Urinary bladder (tissue), 4 donors: ENCODE data around the gene ABCG1. TPM values are rescaled to one million over a fixed set of nuclear protein-coding genes. Genes with fewer than 3 reads are reported as not detected.

Source experiments
- DNase-seq: peaks from one replicate; pipeline ENCODE4 v3.0.0-alpha.2; 2015; ENCODE audit errors: extremely low spot score
- H3K27ac ChIP-seq: one replicate; pipeline ENCODE4 v1.5.1; 2013; ENCODE audit warnings: low read depth, mild to moderate bottlenecking, moderate library complexity
- H3K36me3 ChIP-seq: one replicate; pipeline ENCODE4 v1.6.1; 2013; ENCODE audit warnings: mild to moderate bottlenecking, moderate library complexity; ENCODE audit not compliant: insufficient read depth
- H3K4me1 ChIP-seq: one replicate; pipeline ENCODE4 v1.6.1; 2013; ENCODE audit warnings: mild to moderate bottlenecking, moderate library complexity; ENCODE audit not compliant: insufficient read depth
- H3K4me3 ChIP-seq: one replicate; pipeline ENCODE4 v1.5.1; 2013; ENCODE audit warnings: low read depth, low read length
- WGBS: extraction: QIAGEN DNeasy Blood & Tissue Kit; methylation state at CpG from one replicate; pipeline ENCODE4 v1.1.7; 2013; 5-methylcytosine and 5-hydroxymethylcytosine counted together
- polyA plus RNA-seq: library from polyadenylated mRNA; stranded (reverse); fragments of 200-250 nt; gene quantifications from one replicate; pipeline ENCODE4 v1.2.3, GENCODE V29; 2013
- total RNA-seq: library from RNA; depleted of rRNA; stranded (reverse); fragments of >200 nt; gene quantifications from one replicate; pipeline ENCODE4 v1.2.3, GENCODE V29; 2014
- donor health status: healthy with polysubstance abuse.
- donor health status: healthy.

ABCG1 gene
- total and polyA plus RNA-seq, 2 donors: 12.7 to 16.3 TPM

DNA sequence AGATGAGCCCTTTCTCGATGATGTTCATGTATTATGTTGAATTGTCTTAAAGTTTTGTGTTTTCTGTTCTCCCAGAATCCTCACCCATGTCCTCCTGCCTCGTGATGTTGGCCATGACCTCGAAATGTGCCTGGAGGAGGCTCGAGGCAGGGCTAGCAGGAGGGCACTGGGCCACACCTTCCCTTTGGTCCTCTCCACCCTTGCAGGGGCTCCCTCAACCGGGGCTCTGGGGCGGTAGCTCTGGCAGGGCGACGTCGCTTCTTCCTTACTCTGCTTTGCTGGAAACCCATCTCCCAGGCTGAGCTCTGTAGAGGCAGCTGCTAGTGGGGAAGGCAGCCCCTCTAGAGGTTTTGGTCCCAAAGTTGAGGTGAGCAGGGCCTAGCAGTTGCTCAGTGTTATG, 82.0 kb downstream of the ABCG1 start:
- Histone ChIP-seq H3K4me3 (no peak overlapping the region), H3K27ac (no peak overlapping the region)
- WGBS: 83% methylated on average over 9 of the region's 9 CpGs

DNA sequence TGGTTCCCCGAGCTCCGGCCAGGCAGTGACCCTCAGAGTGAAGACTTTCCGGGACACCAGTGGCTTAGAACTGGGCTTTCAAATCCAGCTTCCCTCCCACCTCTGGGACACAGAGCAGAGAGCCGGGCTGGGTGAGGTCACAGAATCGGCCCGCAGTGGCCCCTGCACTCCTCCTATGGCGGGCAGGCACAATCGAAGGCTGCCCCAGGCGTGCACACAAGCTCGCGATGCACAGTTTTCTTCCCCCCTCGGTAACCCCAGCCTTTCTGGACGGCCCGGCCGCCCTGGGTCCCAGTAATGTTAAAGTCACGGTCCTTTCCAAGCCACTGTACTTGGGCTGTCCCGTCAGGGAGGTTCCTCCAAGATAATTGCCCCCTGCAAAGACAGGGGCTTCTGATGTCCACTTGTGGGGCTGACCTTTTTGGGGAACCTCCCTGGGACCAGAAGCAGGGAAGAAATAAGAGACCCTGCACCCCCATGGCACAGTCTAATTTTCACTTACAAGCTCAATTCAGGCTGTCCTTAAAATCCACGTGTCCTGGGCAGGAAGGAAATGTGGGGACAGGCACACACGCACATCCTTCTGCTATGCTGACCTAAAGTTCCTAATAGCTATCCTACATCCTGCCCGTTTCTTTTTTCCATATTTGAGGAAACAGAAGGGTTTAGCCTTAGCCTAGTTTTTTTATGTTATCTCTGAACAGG, 82.6 kb downstream of the ABCG1 start:
- H3K4me1 ChIP-seq: no peaks in the 10 kb centered on the region
- no peak overlapping the region for H3K27ac ChIP-seq
- no peak for DNase-seq
- WGBS: 75% methylated on average over 20 of the region's 20 CpGs
- H3K36me3 ChIP-seq: no peaks in the 10 kb centered on the region
- H3K4me3 ChIP-seq: no peak overlapping the region

More for the DNA sequence above, 82.0 kb downstream of the ABCG1 start:
- Histone ChIP-seq H3K4me1 (no peaks in the 10 kb centered on the region), H3K36me3 (no peaks in the 10 kb centered on the region)
- no peak for DNase-seq

DNA sequence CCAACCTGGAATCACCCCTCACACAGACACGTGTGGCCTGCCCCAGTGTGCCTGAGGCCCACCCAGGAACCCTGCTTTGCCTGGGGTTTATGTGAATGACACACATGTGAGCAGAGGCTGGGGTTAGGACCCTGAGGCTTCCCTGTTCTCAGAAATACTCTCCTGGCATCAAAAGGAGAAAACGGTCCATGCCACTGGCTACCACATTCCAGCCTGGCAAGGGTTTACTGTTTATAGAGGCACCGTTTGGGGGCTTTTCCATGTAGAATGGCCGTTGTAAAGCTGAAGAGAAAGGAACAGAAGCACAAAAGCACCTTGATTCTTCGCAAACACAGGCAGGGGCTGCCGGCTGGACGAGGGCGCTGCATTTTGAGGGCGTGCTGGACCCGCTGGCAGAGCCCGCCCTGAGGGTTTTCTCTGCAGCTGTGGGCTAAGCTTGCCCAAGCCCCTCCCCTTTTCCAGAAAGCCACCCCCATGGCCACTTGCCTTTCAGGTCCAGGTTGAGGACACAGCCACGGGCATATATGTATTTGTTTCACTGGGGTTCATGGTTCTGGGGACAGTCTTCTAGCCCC, 83.2 kb downstream of the ABCG1 start:
- H3K27ac ChIP-seq: no peak overlapping the region

DNA sequence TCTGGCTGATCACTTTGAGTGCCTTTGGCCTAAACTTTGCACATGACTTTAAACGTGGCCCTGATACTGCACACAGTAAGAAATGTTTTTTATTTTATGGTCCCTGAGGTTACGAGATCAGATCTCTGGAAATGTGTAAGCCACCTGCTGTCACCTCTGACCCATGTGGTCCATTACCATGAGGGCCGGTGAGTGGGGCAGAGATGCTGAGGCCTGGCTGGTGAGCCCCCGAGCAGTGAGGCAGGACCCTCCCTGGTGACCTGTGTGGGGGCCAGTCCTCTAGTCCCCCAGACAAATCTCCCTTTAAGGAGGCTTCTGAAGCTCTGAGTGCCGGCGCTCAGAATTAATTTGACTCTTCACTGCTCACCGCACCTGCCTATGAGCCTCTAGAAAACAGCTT, 83.9 kb downstream of the ABCG1 start:
- WGBS: 71% methylated on average over 7 of the region's 7 CpGs
- H3K27ac ChIP-seq: no peak overlapping the region
- no peak overlapping the region for H3K4me3 ChIP-seq

More for the DNA sequence above, 83.2 kb downstream of the ABCG1 start:
- H3K4me1 ChIP-seq: no peaks in the 10 kb centered on the region
- no peak for DNase-seq
- no peaks in the 10 kb centered on the region for H3K36me3 ChIP-seq
- 57% methylated on average over 12 of the region's 12 CpGs for WGBS
- no peak overlapping the region for H3K4me3 ChIP-seq

DNA sequence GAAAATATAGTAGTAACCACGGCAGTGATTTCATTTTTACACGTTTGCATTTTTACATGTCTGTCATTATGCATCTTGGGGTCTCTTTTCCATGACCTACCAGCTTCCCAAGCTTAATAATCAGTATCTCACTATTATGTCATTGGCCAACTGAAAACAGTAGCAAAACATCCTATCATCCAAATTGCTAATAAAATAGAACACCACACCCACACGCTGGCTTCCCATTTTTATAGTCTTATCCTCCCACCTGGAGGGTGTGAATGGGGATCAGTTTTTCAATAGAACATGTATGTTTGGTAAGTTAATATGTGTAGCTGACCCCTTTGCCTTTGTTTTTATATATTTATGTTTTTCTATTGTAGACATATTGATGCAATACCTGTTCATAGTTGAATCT, 84.5 kb downstream of the ABCG1 start:
- Histone ChIP-seq H3K4me1 (no peaks in the 10 kb centered on the region), H3K27ac (no peak overlapping the region), H3K4me3 (no peak overlapping the region), H3K36me3 (no peaks in the 10 kb centered on the region)
- DNase-seq: no peak
- 72% methylated on average over 3 of the region's 3 CpGs for WGBS

More for the DNA sequence above, 83.9 kb downstream of the ABCG1 start:
- Histone ChIP-seq H3K4me1 (no peaks in the 10 kb centered on the region), H3K36me3 (no peaks in the 10 kb centered on the region)
- no peak for DNase-seq

DNA sequence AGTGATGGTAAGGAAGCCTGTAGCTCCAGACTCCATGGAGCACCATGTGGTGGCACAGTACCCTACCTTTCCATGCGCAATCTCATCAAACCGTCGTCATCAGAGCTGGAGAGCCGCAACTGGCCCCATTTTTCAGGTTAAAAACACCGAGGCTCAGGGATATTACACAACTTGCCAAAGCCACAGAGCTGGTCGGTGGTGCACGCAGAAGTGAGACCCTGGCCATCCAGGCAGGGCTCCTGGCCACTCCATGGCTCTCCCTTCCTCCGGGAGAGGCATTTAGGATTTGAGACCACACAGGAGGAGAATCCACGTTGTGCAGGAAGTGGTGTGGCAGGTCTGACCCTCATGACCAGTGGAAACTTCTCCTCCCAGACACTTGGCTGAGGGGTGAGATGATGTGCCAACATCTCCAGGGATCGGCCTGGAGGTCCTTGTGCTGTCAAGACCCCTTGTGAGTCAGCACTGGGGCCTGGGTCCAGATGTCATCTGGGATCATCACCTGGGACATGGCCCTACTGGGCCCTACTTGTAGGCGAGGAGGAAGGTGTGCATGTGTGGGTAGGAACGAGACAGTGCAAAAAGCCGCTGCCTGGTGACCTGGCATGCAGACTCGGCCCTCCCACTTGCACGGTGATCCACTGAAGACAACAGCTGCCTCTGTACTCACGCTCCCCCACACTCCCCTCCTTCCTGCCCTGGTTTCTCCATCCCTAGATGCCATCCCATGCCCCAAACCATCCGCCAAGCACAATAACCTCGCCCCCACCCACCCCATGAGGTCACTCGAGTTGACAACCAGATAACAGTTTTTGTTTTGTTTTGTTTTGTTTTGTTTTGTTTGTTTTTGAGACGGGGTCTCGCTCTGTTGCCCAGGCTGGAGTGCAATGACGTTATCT, 85.9 kb downstream of the ABCG1 start:
- no peak for DNase-seq
- Histone ChIP-seq H3K4me1 (no peaks in the 10 kb centered on the region), H3K4me3 (no peak overlapping the region), H3K36me3 (no peaks in the 10 kb centered on the region), H3K27ac (no peak overlapping the region)
- WGBS: 81% methylated on average over 22 of the region's 22 CpGs

DNA sequence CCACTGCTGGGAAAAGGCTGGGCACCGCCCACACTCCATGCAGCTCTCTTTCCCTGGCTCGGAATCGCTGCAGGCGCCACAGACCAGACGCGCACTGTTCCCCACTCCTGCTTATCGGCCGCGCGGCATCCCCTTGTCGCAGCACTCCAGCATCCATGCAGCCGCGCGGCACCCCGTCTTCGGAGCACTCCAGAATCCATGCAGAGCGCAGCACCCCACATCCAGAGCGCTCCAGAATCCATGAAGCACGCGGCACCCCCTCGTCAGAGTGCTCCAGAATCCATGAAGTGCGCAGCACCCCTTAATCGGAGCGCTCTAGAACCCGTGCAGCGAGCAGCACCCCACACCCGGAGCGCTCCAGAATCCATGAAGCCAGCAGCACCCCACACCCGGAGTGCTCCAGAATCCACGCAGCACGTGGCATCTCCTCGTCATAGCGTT, 86.8 kb downstream of the ABCG1 start:
- Histone ChIP-seq H3K36me3 (no peaks in the 10 kb centered on the region), H3K4me3 (no peak overlapping the region), H3K4me1 (no peaks in the 10 kb centered on the region), H3K27ac (no peak overlapping the region)
- DNase-seq: no peak
- WGBS: 93% methylated on average over 33 of the region's 33 CpGs

DNA sequence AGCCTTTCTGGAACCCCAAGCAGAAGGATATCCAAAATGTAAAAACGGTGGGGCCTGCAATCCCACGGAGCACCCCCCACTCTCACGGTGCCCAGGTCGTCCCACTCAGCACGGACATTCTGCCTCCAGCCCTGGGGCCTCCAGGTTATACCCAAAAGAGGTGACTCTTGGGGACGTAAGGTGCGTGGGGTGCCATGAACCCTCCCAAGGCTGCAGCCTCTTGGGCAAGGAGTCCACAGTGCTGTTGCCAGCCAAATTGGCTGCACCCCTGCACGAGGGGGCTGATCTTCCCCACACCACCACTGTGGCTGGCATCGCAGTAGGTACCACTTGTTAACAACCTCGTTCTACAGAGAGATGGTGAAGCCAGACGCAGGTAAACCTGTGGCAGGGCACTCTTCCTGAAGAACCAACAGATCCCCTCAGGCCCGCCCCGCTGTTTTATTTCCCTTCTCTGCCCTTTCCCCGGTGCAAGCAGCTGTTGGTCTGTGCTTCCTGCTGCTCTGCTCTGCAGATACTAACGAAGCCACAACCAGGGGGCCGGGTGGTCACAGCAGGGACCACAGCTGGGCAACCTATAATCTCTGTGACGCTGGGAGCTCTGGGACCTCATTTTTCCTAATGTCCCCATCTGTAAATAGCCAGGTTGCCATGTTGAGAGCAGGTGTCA, 87.6 kb downstream of the ABCG1 start:
- 70% methylated on average over 17 of the region's 17 CpGs for WGBS
- H3K4me1 ChIP-seq: no peaks in the 10 kb centered on the region
- no peak overlapping the region for H3K27ac ChIP-seq
- no peak overlapping the region for H3K4me3 ChIP-seq
- no peak for DNase-seq
- H3K36me3 ChIP-seq: no peaks in the 10 kb centered on the region

DNA sequence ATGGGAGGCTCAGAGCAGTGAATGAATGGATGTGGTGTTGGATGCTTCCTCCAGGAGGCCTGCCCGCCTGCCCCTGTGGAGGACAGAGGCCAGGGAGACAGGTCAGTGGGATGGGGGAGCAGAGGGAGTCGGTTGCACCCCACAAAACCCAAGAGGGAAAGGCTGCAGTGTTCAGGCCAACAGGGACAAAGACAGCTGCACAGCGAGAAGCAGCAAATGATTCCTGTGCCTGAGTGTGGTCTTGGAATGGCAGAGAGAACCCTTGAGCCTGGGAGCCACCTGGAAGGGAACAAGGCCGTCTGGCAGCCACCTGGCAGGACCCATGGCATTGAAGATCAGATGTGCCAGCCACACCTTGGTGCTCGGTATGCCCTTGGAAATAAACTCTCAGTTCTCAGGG, 88.2 kb downstream of the ABCG1 start:
- Histone ChIP-seq H3K27ac (no peak overlapping the region), H3K4me3 (no peak overlapping the region), H3K36me3 (no peaks in the 10 kb centered on the region), H3K4me1 (no peaks in the 10 kb centered on the region)
- 76% methylated on average over 5 of the region's 5 CpGs for WGBS
- no peak for DNase-seq

DNA sequence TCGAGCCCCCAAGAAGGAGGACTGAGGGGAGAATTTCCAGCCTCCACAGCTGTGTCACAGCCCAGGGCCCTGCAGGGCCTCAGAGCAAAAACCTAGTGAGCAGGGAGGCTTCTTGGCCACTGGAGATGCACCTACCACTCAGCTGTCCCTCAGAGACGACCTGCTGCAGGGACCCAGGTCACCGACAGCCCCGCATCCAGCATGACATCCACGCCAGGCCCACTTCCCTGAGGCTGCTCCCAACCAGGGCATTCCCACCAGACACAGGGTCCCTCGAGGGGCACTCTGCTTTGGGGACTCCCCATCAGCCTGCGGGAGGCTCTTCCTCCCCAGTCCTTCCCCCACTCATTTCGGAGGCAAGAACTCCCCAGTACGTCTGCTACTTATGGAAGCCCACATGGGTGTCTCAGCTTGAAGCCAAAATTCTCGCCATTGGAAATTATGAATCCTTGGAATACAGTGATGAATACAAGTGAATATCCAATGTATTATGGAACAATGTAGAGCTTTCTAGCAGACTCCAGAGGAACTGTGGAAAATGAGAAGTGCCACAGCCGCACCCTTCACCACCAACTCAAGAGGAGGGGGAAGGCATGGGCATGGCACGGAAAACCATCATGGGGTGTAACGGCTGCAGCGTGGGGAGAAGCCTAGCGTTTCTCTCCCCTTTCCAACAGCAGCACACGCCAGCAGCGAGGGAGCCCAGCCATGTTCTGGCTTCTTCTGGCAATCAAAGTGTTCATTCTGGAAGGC, 89.4 kb downstream of the ABCG1 start:
- DNase-seq: no peak
- 81% methylated on average over 17 of the region's 17 CpGs for WGBS
- Histone ChIP-seq H3K4me3 (no peak overlapping the region), H3K27ac (no peak overlapping the region), H3K4me1 (no peaks in the 10 kb centered on the region), H3K36me3 (no peaks in the 10 kb centered on the region)

DNA sequence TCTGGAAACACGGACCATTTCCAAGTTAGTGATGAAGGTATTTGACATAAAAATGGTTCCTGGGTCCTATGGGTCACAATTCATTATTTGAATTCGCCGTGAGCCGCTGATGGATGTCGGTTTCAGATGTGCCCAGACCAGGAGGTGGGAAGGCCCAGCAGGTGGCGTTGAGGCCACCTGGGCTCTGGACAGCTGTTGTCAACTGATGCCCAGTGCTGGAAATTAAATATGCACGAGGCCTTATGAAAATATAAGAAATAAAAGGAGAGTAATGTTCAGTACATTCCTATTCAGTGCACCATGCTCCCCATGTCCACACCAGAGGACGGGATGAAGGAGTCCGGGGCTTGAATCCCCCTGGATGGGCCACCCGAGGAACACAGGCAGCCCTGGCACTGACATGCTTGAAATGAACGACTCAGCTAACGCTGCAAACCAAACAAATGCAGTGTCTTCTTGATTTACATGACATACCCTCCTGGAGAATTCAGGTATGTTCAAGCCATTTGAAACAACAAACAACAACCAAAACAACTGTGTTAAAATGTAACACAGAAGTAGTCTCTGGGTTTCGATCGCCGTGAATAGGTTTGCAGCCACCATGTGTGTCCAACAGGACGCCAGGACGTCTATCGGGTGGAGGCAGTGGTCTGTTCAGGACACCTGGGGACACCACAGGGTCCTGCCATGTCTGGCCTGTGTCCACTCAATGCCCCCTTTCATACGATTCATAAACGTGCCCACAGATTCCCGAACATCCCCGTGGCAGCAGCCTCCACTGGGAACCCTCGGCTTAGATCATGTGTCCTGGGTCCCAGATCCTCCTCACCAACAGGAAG, 90.2 kb downstream of the ABCG1 start:
- Histone ChIP-seq H3K4me3 (no peak overlapping the region), H3K27ac (no peak overlapping the region)
- no peak for DNase-seq

DNA sequence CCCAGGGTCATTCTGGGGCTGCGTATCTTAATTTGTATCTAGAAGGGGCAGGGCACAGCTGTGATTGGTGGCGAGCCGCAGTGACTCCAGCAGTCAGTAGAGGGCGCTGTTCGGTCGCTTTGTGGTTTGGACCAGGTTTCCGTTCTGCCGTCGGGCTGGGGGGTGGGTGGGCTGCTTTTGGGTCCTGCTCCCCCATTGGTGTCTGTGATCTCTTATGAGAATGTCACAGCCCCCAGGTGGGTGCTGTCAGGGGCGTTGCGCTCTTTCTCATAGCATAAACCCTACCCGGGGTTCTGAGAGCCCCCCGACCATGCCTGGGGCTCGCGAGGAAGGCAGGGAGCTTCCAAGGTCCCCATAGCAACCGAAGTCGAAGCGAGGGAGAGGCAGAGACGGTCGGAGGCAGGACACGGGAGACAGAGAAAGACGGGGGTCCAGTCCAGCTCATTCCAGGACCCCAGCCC, 90.8 kb downstream of the ABCG1 start:
- Histone ChIP-seq H3K4me1 (no peaks in the 10 kb centered on the region), H3K27ac (no peak overlapping the region), H3K4me3 (no peak overlapping the region), H3K36me3 (no peaks in the 10 kb centered on the region)
- DNase-seq: no peak
- 10% methylated on average over 22 of the region's 22 CpGs for WGBS

More for the DNA sequence above, 90.2 kb downstream of the ABCG1 start:
- Histone ChIP-seq H3K4me1 (no peaks in the 10 kb centered on the region), H3K36me3 (no peaks in the 10 kb centered on the region)
- WGBS: 51% methylated on average over 23 of the region's 23 CpGs
